HG03025 (cell line): ENCODE measurements around the gene EZH2.

Source experiments
- ATAC-seq: cut with Tn5 transposase; IDR thresholded peaks from one replicate; pipeline ENCODE4 v1.9.1; 2021; ENCODE audit warnings: mild to moderate bottlenecking, moderate library complexity; ENCODE audit not compliant: unreplicated experiment, low FRiP score

The EZH2 gene

DNA sequence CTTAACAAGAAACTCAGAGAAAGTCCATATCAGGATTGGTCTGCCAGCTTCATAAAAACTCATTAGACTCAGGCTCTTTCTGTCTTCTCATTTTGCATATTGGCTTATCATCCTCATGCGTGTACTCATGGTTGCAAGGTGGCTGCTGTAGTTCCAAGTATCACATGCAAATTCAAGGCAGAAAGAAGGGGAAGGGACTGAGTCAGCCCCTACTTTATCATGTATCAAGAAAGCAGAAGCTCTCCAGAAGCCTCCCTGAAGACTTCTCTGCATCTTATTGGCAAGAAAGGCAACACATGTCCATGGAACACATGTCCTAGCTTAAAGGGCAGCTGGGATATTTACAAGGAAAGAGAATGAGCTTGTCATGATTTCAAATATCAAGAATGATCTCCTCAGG is 19.4 kb upstream of the EZH2 start:
- no peak for ATAC-seq

DNA sequence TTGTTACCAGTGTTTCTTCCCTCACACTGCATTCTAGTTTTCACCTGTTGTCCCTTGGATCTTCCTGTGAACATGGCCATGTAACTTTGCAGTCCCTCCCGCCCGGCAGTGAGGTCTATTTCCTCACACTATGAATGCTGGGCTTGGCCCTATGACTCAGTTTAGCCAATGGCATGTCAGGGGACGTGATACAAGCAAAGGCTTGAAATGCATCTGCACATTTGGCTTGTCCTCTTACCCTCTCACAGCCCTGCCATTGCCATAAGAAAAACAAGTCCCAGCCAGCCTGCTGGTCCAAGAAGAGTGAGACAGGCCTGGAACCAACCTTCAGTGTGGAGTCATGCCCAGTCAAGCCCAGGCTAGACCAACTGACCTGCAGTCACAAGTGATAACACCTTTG is 17.1 kb upstream of the EZH2 start:
- no peak for ATAC-seq

DNA sequence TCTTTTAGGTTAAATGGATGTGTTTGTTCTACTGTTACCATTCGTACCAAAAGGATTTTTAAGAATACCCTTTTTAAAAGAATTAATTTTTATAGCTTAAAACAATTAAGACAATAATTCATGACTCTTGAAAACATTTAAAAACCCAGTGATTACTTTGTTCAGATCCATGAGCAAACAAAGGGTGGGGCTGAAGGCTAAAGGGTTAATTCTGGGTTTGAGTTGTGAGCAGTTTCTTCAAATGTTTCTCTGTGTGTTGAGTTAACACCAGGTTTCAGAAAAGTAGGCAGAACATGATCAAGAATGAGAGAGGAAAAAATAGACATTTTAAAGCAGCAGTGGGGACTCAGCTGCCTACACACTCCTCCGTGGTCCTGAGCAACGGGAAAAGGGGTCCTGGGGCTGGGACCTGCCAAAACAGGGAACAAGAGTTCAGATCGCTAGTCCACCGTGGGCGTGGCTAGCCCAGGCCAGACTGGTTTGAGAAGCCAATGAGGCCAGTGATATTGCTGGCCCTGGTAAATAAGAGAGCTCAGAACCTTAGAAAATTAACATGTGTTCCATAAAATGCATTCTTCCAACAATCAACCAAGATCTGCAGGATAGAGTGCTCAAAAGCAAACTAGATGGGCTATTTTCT is 14.9 kb upstream of the EZH2 start:
- no peak for ATAC-seq

DNA sequence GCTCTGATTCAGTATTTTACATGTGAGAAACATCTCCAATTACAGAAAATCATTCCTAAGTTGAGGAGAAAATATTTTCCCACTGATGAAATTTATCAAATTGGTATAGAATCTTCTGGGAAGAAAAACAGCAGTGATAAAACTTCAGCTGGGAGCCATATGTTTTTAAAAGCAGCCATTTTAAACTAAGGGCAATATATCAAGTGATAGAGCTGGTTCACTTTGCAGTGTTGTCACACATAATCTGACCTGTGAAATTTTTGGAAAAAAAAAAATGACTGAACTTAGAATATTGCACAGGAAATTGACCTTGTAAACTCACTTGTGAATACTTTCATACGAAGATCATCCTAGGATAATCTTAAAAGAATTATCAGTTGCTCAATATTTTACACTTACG is 10.5 kb upstream of the EZH2 start:
- ATAC-seq: no peak

DNA sequence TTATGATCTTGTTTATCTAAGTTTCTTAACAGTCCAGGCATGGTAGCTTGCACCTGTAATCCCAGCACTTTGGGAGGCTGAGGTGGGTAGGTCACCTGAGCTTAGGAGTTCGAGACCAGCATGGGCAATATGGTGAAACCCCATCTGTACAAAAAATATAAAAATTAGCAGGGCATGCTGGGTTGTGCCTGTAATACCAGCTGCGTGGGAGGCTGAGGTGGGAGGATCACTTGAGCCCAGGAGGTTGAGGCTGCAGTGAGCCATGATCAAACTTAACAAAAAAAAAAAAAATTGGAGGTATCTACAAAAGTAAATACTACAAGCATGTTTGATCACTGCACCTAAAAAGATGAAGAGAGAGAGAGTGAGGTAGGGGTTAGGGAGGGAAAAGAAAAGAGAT is 9.0 kb upstream of the EZH2 start:
- no peak for ATAC-seq

DNA sequence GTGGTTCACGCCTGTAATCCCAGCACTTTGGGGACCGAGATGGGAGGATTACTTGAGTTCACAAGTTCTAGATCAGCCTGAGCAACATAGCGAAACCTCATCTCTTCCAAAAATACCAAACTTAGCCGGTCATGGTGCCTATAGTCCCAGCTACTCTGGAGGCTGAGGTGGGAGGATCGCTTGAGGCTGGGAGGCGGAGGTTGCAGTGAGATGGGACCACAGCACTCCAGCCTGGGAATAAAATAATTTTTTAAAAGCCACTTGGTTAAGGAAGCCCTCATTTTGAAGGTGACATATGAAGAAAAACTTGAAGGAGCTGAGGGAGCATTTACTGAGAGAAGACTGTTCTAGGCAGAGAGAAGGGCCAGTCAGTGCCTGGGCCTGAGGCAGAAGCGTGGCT is 4.2 kb upstream of the EZH2 start:
- ATAC-seq: no peak

DNA sequence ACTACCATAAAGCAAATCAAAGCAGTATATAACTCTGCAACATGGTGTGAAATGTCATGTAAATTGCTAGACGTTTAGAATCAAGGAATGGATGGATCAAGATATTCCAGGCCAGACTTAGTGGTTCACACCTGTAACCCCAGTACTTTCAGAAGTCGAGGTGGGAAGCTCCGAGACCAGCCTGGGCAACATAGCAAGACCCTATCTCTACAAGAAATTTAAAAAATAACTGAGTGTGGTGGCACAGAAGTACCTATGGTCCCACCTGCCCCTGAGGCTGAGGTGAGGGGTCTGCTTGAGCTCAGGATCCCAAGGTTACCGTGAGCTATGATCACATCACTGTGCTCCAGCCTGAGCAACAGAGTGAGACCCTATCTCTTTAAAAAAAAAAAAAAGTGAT is 2.8 kb upstream of the EZH2 start:
- no peak for ATAC-seq

DNA sequence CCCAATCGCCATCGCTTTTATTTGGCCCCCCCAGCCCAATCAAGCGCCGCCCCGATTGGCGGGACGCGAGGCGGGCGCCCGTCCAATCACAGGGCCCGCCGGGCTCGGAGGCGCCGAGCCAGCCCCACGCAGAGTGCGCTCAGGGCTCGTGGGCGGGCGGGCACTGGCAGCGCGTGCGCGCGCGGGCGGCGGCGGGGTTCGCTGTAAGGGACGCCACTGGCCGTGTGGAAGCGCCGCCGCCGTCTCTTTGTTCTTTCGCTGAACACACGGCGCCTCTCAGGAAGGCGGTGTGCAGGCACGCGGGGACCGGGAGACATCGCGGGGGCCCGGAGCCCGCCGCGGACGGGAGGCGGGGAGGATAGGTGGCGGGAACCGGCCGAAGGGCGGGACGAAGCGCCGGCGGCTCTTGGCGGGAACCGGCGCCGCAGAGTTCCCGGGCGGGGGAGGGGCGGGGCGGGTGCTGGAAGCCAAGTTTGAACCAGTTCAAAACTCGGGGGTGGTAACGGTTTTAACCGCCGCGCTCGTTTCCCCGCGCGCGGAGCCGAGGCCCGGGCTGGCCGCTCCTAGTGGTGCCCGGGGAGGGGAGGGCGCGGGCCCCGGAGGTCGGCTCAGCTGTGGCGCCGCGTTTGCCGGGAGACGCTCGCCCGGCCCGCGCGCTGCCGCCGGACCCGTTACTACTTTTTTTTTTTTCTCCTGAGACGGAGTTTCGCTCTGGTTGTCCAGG is 370 bp upstream of the EZH2 start:
- ATAC-seq: peak; percentile 84

DNA sequence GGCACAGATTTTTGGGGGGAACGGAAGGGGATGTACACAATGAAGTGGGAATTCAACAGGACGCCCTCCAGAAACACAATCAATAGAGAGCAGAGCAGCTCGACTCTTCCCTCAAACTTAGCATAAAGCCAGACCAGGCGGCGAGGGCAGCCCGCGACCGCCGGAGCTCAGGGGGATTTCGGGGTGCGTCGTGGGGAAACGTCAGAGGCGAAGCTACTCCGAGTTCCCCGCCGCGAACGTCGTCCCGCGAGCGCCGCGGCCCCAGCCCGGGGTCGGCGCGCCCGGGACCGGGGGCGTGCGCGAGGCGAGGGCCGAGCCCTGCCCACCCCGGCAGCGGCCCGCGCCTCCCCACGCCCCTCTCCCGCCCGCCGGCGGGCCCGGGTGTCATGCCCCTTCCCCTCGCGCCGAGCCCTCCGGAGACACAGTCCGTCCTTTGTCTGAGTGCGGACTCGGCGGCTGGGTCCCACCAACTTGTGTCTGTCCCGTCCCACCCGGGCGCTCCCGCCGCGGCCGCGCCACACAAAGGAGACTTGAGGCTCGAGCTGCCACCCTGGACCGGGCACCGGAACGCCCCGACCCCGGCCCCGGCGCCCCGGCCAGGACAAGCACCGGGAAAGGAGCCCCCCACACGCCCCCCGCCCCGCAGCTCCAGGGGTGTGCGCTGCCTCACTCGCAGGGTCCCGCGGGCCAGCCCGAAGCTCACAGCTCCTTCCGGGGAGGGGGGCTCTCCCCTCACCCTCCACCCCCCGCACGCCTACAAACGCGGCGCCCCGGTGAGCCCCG is 634 bp downstream of the EZH2 start:
- ATAC-seq: peak; percentile 25

DNA sequence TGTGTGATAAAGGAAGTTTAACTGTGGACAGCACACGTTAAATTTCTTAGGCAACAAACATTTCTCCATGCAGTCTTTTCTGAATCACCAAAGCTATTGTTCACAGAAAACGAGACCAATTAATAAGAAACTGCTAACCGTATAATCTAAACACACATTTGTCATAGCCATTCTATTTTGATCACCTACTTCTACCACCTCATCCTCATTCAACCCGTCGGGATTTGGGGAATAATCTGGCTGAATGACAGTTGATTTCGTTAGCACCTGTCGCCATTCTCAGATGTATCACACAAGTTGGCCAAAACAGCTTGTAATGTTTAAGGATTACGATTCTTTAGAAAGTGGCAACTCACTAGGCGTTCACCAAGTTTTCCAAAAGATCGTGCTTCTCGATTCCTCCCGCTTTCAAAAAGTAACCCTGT is 1.2 kb downstream of the EZH2 start:
- ATAC-seq: no peak

DNA sequence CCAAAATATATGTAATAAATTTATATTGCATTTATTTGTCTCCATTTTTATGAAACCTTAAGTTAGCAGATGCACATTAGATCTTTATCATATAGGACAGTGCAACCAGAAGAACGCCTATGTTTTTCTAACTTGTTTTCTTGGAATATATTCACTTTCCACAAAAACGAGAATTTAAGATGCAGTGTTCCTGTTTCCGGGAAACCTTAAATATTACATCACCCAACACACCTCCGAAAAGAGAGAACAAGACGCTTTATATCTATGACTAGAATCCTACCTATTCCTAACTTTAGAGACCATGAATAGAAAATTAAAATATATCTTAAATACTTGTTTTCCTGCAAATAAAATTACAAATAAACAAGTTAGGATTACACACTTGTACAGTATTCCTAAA is 1.9 kb downstream of the EZH2 start:
- ATAC-seq: no peak

DNA sequence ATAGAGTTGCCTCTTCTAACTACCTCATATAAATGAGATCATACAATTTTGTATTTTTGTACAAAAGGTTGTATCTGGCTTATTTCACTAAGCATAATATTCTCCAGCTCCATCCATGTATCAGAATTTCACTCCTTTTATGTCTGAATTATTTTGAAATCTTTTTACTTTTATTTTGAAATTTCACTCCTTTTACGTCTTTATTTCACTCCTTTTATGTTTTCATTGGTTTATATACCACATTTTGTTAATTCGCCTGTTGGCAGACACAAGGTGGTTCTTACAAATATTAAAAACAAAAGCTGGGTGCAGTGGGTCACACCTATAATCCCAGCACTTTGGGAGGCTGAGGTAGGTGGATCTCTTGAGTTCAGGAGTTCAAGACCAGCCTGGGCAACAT is 5.8 kb downstream of the EZH2 start:
- ATAC-seq: no peak

DNA sequence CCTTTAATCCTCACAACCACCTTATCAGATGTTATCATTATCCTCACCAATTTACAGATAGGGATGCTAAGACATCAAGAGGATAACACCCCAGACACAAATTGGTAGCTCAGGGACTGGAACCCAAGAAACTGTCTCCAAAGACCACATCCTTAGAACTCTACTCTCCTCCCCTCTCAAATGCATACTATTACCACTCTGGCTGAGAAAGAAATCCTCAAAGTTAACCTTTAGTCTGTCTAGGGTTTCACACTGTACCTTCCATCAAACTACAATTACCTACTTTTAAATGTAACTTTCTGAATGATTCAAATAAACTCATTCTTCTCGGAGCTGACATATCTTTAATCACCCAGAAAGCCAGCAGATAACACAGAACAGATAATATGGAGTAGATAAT is 6.6 kb downstream of the EZH2 start:
- no peak for ATAC-seq

DNA sequence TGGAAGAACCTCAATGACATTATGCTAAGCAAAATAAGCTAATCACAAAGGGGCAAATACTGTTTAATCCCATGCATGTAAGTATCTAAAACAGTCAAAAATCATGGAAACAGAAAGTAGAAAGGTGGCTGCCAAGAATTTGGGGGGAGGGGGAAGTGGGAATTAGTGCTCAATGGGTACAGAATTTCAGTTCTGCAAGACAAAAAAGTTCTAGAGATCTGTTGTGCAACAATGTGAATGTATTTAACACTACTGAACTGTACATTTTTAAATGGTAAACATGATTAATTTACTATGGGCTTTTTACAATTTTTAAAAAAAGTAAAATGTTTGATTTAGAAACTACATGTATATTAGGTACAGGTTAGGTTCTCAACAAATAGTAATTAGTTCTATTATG is 11.9 kb downstream of the EZH2 start:
- ATAC-seq: no peak

DNA sequence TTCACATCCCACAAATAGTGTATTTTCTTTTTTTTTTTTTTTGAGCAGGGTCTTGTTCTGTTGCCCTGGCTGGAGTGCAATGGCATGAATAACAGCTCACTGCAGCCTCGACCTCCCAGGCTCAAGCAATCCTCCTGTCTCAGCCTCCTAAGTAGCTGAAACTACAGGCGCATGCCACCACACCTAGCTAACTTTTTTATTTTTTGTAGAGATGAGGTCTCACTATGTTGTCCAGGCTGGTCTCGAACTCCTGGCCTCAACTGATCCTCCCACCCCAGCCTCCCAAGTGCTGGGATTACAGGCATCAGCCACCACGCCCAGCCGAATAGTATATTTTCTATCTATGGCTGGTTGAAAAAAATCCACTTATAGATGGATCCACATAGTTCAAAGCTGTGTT is 12.5 kb downstream of the EZH2 start:
- no peak for ATAC-seq

DNA sequence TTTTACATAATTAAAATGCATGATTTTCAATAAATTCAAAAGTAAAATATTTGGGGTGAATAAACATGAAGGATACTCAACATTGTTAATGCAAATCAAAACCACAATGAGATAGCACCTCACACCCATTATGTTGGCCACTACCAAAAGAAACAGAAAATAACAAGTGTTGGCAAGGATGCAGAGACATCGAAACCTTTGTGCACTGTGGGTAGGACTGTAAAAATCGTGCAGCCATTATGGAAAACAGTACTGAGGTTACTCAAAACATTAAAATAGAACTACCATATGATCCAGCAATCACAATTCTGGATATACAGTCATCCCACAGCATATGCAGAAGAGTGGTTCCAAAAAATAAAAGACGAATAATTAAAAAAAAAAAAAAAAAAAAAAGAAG is 13.1 kb downstream of the EZH2 start:
- ATAC-seq: no peak

DNA sequence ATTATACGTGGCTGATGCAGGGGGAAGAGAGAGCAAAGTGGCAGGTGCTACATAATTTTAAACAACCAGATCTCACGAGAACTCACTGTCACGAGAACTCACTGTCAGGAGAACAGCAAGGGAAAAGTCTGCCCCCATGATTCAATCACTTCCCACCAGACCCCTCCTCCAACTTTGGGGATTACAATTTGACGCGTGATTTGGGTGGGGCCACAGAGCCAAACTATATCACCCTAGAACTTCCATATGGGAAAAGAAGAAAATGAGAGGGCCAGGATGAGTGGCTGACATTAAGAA is 15.8 kb downstream of the EZH2 start:
- ATAC-seq: no peak

DNA sequence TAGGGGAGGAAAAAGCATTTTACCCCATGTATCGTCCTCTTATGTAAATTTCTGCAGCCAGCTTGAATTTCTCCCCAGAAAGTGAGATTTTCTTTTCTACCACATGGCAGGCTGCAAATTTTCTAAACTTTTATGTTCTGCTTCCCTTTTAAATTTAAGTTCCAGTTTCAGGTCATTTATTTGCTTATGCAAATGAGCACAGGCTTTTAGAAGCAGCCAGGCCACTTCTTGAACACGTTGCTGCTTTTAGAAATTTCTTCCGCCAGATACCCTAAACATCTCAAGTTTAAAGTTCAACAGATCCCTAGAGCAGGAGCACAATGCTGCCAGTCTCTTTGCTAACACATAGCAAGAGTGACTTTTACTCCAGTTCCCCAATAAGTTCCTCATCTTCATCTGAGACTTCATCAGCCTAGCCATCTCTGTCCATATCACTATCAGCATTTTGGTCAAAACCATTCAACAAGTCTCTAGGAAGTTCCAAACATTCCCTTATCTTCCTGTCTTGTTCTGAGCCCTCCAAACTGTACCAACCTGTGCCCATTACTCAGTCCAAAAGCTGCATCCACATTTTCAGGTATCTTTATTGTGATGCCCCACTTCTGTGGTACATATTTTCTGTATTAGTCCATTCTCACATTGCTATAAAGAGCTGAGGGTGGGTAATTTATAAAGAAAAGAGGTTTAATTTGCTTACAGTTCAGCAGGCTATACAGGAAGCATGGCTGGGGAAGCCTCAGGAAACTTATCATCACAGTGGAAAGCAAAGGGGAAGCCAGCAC is 16.3 kb downstream of the EZH2 start:
- no peak for ATAC-seq

DNA sequence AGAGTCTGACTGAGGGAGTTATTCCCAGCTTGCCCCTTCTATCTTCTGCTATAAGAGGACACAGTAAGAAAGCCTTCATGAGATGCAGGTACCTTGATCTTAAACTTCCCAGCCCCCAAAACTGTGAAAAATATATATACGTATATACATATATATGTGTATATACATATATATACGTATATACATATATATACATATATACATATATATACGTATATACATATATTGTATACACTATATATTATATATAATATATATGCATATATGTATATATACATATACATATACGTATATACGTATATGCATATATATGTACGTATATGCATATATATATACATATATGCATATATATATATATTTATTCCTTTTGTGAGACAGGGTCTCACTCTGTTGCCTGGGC is 17.7 kb downstream of the EZH2 start:
- no peak for ATAC-seq

DNA sequence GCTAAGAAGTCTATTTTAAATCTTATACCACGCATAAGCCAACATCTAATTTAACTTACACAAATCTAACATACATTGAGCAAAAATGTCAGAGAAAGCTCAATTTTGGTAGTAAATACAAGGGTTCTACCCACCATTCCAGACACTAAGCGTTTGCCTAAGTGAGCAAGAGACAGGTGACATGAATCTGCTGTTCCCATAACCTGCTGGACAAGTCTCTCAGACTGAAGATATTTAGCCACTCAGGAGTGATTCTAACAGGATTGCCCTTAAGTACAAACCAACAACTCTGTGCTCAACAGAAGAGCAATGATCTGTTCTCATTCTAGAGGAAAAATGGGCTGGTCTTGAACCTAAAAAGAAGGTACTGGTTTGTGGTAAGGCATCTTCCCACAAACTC is 18.8 kb downstream of the EZH2 start:
- no peak for ATAC-seq

DNA sequence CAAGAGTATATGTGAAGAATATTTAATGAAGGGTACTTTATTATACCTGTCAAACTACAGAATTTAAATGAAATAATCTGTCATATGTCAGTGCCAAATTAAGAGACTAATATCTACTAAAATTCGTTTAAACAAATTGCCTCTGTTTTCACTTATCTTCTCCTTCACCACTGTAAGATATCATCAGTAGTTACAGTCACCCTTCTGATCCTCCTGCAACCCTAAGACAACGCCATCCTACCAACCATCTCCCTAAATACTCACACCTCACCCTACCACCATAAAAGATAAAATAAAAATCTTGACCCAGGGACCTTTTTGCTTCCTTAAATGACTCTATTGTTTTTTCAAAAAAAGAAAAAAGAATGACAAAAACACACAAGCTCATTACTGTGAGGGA is 20.8 kb downstream of the EZH2 start:
- ATAC-seq: no peak
